ENCODE data around the gene DPEP2. TPM values are rescaled to one million over a fixed set of nuclear protein-coding genes. Genes with fewer than 3 reads are reported as not detected.

The DPEP2 gene
- total RNA-seq, 6 experiments from 2014 or later, result not detected

- peaks cover 45% of the 10 kb centered on the region for H3K36me3 Mint-ChIP-seq (ENCODE audit: low read depth)
- TF ChIP-seq CTCF (IDR thresholded peaks at IDR 0.05), result no peak
- H3K4me3 Mint-ChIP-seq, result peak overlapping the region; percentile 100
- peak overlapping the region; percentile 97 for H3K27ac Mint-ChIP-seq
- DNase-seq, result no peak
- peaks cover 3% of the 10 kb centered on the region; the same call in 1 of the 2 replicates for H3K27me3 Mint-ChIP-seq (ENCODE audit: insufficient read depth)
- H3K4me1 Mint-ChIP-seq (ENCODE audit: low read depth), result peaks cover 59% of the 10 kb centered on the region
- H3K9me3 Mint-ChIP-seq, result no peaks in the 10 kb centered on the region
Observed at GRCh38 chr16:67965668-67966548, 33.4 kb downstream of the DPEP2 start.

GRCh38 chr16:67964477-67965131 lies 34.7 kb downstream of the DPEP2 start:
- H3K27me3 Mint-ChIP-seq (ENCODE audit: insufficient read depth), result peaks cover 3% of the 10 kb centered on the region; the same call in 1 of the 2 replicates

GRCh38 chr16:67963662-67964321 lies 35.5 kb downstream of the DPEP2 start:
- Mint-ChIP-seq H3K4me3 (no peak overlapping the region), H3K27ac (no peak overlapping the region), H3K36me3 (ENCODE audit: low read depth) (peaks cover 56% of the 10 kb centered on the region), H3K4me1 (ENCODE audit: low read depth) (peaks cover 74% of the 10 kb centered on the region), H3K27me3 (ENCODE audit: insufficient read depth) (peaks cover 3% of the 10 kb centered on the region; the same call in 1 of the 2 replicates), H3K9me3 (no peaks in the 10 kb centered on the region)
- no peak for TF ChIP-seq CTCF (IDR thresholded peaks at IDR 0.05)
- no peak for DNase-seq

More at GRCh38 chr16:67964477-67965131, 34.7 kb downstream of the DPEP2 start:
- Mint-ChIP-seq H3K36me3 (ENCODE audit: low read depth) (peaks cover 56% of the 10 kb centered on the region), H3K27ac (peak overlapping the region; percentile 42), H3K4me1 (ENCODE audit: low read depth) (peaks cover 72% of the 10 kb centered on the region), H3K4me3 (peak overlapping the region; percentile 100), H3K9me3 (no peaks in the 10 kb centered on the region)
- no peak for DNase-seq
- no peak for TF ChIP-seq CTCF (IDR thresholded peaks at IDR 0.05)

GRCh38 chr16:67963292-67963661 lies 36.0 kb downstream of the DPEP2 start:
- Mint-ChIP-seq H3K4me3 (no peak overlapping the region), H3K36me3 (ENCODE audit: low read depth) (peaks cover 61% of the 10 kb centered on the region), H3K9me3 (no peaks in the 10 kb centered on the region), H3K27me3 (ENCODE audit: insufficient read depth) (peaks cover 3% of the 10 kb centered on the region; the same call in 1 of the 2 replicates), H3K4me1 (ENCODE audit: low read depth) (peaks cover 76% of the 10 kb centered on the region), H3K27ac (no peak overlapping the region)
- no peak for DNase-seq
- no peak for TF ChIP-seq CTCF (IDR thresholded peaks at IDR 0.05)

GRCh38 chr16:67962135-67962534 lies 37.1 kb downstream of the DPEP2 start:
- Mint-ChIP-seq H3K4me3 (no peak overlapping the region), H3K27ac (no peak overlapping the region), H3K36me3 (ENCODE audit: low read depth) (peaks cover 56% of the 10 kb centered on the region), H3K9me3 (no peaks in the 10 kb centered on the region), H3K4me1 (ENCODE audit: low read depth) (peaks cover 73% of the 10 kb centered on the region), H3K27me3 (ENCODE audit: insufficient read depth) (peaks cover 3% of the 10 kb centered on the region; the same call in 1 of the 2 replicates)
- TF ChIP-seq CTCF (IDR thresholded peaks at IDR 0.05), result no peak
- DNase-seq, result no peak

Data from HFFc6 (cell line).